ENCODE measurements around the gene SEPHS1.
A peak's percentile ranks its signal among the peaks of the same experiment; 100 is the strongest.
"Not testable (repeated sequence)": the region's sequence is repeated elsewhere in the genome, so short reads cannot be mapped to it uniquely, and the experiment has no call there.

SEPHS1 gene

DNA sequence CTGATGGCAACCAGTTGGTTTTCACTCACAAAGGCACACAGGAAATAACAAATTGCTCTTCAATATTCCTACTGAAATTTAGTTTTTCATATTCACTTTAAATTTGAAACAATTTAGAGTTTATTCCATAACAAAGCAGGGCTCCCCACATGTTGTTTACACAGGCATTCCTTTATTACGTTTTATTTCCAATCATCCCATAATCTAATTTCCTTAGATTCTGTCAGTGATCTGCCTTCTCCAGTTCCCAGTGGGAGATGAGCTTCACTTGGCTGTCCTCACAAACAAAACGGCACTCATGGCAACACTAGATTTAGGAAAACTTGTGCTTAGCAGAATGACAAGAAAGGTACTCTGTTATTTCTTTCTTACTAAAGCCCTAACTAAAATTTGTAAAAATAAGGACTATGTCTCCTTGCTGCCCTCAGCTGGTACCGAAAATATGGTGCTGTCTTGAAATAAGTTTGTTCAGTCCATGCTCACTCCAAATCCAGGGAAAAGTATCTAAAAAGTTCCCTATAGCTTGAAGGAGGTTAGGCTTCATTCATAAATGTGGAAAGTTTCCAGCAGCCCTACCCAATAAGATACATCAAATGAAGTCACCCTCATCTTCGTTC, 71.2 kb downstream of the SEPHS1 start:
- no peak for DNase-seq

GRCh38 chr10:13276146-13276545, 71.9 kb downstream of the SEPHS1 start:
- DNase-seq, result not testable (repeated sequence)

DNA sequence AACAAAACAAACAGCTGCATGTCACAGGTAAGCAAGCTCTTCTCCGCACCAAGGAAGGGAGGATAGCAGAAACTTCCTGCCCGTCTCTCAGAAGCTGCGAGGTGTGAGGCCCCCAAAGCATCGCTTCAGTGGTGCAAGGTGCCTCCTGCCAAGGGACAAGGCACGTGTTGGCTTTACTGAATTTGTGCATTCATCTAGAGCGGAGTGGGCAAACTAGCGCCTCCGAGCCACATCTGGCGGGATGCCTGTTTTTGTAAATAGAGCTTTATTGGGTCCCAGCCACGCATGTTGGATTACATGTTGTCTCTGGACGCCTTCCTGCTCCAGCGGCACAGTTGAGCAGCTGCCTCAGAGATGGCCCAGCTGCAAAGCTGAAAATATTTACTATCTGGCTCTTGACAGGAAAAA, 75.9 kb downstream of the SEPHS1 start:
- DNase-seq, result no peak

DNA sequence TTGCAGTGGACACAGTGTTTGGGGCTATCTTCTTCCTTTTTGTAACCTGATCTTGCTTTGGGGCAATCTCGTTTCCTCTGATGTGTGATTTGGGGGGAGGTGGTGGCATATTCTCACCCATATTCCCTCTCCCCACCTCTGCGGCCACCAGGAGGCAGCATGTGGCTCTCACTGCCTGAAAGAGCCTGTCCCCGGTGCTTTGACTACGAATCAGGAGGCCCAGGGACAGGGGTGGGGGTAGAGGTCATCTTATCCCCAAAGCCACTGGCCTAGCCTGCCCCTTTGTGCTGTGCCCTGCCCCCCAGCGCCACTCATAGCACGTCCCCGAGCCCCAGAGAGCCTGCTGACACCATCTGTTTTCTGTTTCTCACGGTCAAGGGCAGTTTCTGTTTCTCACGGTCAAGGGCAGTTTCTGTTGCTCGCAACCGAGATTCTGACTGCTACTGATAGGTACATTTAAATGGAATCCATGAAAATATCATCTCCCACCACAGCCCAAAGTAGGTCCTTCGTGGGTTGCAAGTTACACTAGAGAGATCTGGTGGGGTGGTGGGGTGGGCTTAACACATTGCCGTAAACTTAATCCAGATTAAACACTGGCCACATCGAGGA, 76.4 kb downstream of the SEPHS1 start:
- DNase-seq, result peak; percentile 24 to 56 (median 29)

GRCh38 chr10:13270877-13271551, 77.1 kb downstream of the SEPHS1 start:
- no peak for DNase-seq

- DNase-seq, result no peak
Measured at GRCh38 chr10:13268841-13269240, 79.3 kb downstream of the SEPHS1 start.

DNA sequence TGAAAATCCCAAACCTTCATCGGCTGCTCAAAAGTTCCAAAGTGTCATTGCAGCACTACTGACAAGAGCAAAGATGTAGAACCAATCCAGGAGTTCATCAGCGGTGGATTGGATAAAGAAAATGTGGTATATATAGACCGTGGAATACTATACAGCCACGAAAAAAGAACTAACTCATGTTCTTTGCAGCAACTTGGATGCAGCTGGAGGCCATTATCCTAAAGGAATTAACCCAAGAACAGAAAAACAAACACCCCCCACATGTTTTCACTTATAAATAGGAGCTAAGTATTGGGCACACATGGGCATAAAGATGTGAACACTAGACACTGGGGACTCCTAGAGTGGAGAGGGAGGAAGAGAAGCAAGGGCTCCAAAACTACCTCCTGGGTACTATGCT, 79.8 kb downstream of the SEPHS1 start:
- no peak for DNase-seq

All from T-helper 1 cell (primary cell).